ENCODE results near the gene CD7.
"Not testable (repeated sequence)": the region's sequence is repeated elsewhere in the genome, so short reads cannot be mapped to it uniquely, and the experiment has no call there.

Gene CD7

GRCh38 chr17:82365606-82366295 is 48.3 kb upstream of the CD7 start:
- peaks cover 4% of the 10 kb centered on the region for H3K4me1 ChIP-seq (ENCODE audit: control insufficient read depth, insufficient read depth, low read length)
- POLR2A ChIA-PET: no interaction called here
- CTCF ChIA-PET: interaction anchor here (0.6 to 1.5 kb wide), 5 partner anchors 8 to 130 kb away, joined by 3 to 6 read pairs (median 3); no protein-coding TSS in a partner anchor
- H3K36me3 ChIP-seq (ENCODE audit: control insufficient read depth in 2 of 2, insufficient read depth in 1 of 2, low read length in 2 of 2): no peaks in the 10 kb centered on the region
- H3K27ac ChIP-seq (ENCODE audit: extremely low read depth, low read depth, low read length): no peak overlapping the region
- no peak for TF ChIP-seq ZNF521 (tag by site-specific recombination; IDR thresholded peaks at IDR 0.05)
- TF ChIP-seq GFI1B (tag by site-specific recombination; IDR thresholded peaks at IDR 0.05): no peak
- peak; percentile 43 for TF ChIP-seq GLIS1 (tag by site-specific recombination; IDR thresholded peaks at IDR 0.05)
- no peaks in the 10 kb centered on the region for H3K9me3 ChIP-seq (ENCODE audit: control insufficient read depth, insufficient read depth, low read depth, low read length)
- H3K4me3 ChIP-seq (ENCODE audit: low read depth, low read length): no peak overlapping the region

GRCh38 chr17:82361885-82362633 is 44.7 kb upstream of the CD7 start:
- POLR2A ChIA-PET: no interaction called here
- no peaks in the 10 kb centered on the region for H3K36me3 ChIP-seq (ENCODE audit: control insufficient read depth in 2 of 2, insufficient read depth in 1 of 2, low read length in 2 of 2)
- no peaks in the 10 kb centered on the region for H3K9me3 ChIP-seq (ENCODE audit: control insufficient read depth, insufficient read depth, low read depth, low read length)
- CTCF ChIA-PET: interaction anchor here (0.5 to 2.6 kb wide), 5 partner anchors 8 to 126 kb away, joined by 3 to 15 read pairs (median 3); no protein-coding TSS in a partner anchor
- peaks cover under 1% of the 10 kb centered on the region; the same call in 1 of the 2 replicates for H3K4me1 ChIP-seq (ENCODE audit: control insufficient read depth, insufficient read depth, low read length)
- no peak overlapping the region for H3K27ac ChIP-seq (ENCODE audit: extremely low read depth, low read depth, low read length)
- TF ChIP-seq ZNF174 (tag by site-specific recombination; IDR thresholded peaks at IDR 0.05) (no peak), REPIN1 (tag by site-specific recombination; IDR thresholded peaks at IDR 0.05; ENCODE audit: low read depth) (no peak), ZNF324 (tag by site-specific recombination; IDR thresholded peaks at IDR 0.05) (no peak), ZNF175 (tag by site-specific recombination; IDR thresholded peaks at IDR 0.05) (no peak), ZNF169 (tag by site-specific recombination; IDR thresholded peaks at IDR 0.05) (no peak), ZNF248 (tag by site-specific recombination; IDR thresholded peaks at IDR 0.05) (no peak), BCL11B (tag by site-specific recombination; IDR thresholded peaks at IDR 0.05; ENCODE audit: low read depth) (no peak), ZNF391 (tag by site-specific recombination; IDR thresholded peaks at IDR 0.05; ENCODE audit: borderline replicate concordance, low read depth) (no peak), ZSCAN4 (tag by site-specific recombination; IDR thresholded peaks at IDR 0.05) (no peak)
- TF ChIP-seq, protein P1, sequence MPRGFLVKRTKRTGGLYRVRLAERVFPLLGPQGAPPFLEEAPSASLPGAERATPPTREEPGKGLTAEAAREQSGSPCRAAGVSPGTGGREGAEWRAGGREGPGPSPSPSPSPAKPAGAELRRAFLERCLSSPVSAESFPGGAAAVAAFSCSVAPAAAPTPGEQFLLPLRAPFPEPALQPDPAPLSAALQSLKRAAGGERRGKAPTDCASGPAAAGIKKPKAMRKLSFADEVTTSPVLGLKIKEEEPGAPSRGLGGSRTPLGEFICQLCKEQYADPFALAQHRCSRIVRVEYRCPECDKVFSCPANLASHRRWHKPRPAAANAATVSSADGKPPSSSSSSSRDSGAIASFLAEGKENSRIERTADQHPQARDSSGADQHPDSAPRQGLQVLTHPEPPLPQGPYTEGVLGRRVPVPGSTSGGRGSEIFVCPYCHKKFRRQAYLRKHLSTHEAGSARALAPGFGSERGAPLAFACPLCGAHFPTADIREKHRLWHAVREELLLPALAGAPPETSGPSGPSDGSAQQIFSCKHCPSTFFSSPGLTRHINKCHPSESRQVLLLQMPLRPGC (tag by site-specific recombination; IDR thresholded peaks at IDR 0.05): no peak
- no peak overlapping the region for H3K4me3 ChIP-seq (ENCODE audit: low read depth, low read length)

DNA sequence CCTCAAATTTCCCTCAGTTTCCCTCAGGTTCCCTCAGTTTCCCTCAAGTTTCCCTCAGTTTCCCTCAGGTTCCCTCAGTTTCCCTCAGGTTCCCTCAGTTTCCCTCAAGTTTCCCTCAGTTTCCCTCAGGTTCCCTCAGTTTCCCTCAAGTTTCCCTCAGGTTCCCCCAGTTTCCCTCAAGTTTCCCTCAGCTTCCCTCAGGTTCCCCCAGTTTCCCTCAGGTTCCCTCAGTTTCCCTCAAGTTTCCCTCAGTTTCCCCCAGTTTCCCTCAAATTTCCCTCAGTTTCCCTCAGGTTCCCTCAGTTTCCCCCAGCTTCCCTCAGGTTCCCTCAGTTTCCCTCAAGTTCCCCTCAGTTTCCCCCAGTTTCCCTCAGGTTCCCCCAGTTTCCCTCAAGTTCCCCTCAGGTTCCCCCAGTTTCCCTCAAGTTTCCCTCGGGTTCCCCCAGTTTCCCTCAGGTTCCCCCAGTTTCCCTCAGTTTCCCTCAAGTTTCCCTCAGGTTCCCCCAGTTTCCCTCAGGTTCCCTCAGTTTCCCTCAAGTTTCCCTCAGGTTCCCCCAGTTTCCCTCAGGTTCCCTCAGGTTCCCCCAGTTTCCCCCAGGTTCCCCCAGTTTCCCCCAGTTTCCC is 42.2 kb upstream of the CD7 start:
- H3K27ac ChIP-seq (ENCODE audit: extremely low read depth, low read depth, low read length); H3K4me3 ChIP-seq (ENCODE audit: low read depth, low read length); CTCF ChIA-PET; H3K4me1 ChIP-seq (ENCODE audit: control insufficient read depth, insufficient read depth, low read length); H3K9me3 ChIP-seq (ENCODE audit: control insufficient read depth, insufficient read depth, low read depth, low read length); H3K36me3 ChIP-seq (ENCODE audit: control insufficient read depth in 2 of 2, insufficient read depth in 1 of 2, low read length in 2 of 2): not testable (repeated sequence)
- peak; percentile 62 for TF ChIP-seq PRDM1 (tag by site-specific recombination; IDR thresholded peaks at IDR 0.05)
- POLR2A ChIA-PET: interaction anchor here (0.6 to 1.3 kb wide), 4 partner anchors 15 to 382 kb away, joined by 3 to 5 read pairs (median 4); no protein-coding TSS in a partner anchor

Data from HEK293 (cell line).